ENCODE results near the gene SPOPL. TPM values are rescaled to one million over a fixed set of nuclear protein-coding genes. Genes with fewer than 3 reads are reported as not detected.

Gene SPOPL
- total and polyA plus RNA-seq, 9 of the 15 experiments (the other 6 are each of a cell fraction or from before 2014, with no cell fraction given): 0.53 to 6.1 (median 4.1) TPM

DNA sequence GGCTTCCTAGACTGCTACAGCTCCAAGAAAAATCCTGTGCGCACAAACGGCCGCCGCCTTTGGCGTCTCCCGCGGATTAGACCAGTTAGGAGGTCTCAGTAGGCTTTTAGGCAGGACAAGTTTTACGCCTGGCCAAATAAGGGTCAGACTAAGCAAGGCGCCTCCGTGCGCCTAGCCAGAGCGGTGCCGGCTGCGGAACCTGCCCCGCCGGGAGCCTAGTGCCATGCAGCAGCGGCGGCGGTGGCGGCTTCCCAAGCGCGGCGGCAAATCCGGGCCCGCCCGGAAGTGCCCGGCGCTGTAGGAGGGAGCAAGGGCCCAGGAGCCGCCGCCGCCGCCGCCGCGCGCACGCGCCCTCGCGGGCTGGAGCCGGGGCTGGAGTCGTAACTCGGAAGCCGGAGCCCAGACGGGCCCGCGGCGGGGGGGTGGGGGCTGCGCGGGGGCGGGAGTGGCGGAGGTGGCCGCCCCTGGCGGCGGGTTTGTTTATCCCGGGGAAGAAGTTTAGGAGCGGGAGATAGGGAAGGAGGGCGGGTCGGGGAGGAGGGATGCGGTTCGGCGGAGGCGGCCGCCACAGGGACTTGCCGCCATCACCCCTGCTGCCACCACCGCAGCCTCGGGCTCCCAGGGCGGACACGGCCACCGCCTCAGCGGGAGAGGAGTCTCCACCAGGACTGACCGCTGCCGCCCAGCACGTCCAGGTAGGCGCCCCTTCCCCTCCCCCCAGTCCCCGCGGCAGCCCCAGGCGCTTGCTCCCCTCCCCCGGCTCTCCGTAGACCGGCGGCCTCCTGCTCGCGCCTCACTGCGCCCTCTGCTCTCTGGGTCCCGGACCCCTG is at the start of gene SPOPL (continued):
- TF ChIP-seq, protein P1, sequence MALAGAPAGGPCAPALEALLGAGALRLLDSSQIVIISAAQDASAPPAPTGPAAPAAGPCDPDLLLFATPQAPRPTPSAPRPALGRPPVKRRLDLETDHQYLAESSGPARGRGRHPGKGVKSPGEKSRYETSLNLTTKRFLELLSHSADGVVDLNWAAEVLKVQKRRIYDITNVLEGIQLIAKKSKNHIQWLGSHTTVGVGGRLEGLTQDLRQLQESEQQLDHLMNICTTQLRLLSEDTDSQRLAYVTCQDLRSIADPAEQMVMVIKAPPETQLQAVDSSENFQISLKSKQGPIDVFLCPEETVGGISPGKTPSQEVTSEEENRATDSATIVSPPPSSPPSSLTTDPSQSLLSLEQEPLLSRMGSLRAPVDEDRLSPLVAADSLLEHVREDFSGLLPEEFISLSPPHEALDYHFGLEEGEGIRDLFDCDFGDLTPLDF (CRISPR knock-in tag; IDR thresholded peaks at IDR 0.05): no peak
- TF ChIP-seq SAP30 (IDR thresholded peaks at IDR 0.05; ENCODE audit: borderline replicate concordance, insufficient read depth, low read depth, low read length, poor library complexity, severe bottlenecking) (no peak), ZEB2 (IDR thresholded peaks at IDR 0.05) (no peak), PYGO2 (tag; IDR thresholded peaks at IDR 0.05) (no peak), ZSCAN32 (CRISPR knock-in tag; IDR thresholded peaks at IDR 0.05) (no peak), PHB2 (IDR thresholded peaks at IDR 0.05; ENCODE audit: low read depth) (no peak), BACH1 (tag; IDR thresholded peaks at IDR 0.05) (no peak), NCOA4 (IDR thresholded peaks at IDR 0.05; ENCODE audit: partially characterized antibody) (no peak), KHSRP (IDR thresholded peaks at IDR 0.05) (no peak), NONO (IDR thresholded peaks at IDR 0.05; ENCODE audit: low read depth in 2 of 2, low read length in 1 of 2) (peak in 1 of 2 experiments; percentile 48; a peak in 1 of 4 replicates), PCBP1 (IDR thresholded peaks at IDR 0.05; ENCODE audit: low read depth, low read length, poor library complexity, severe bottlenecking) (peak; percentile 69), FOXK2 (conservative IDR thresholded peaks at IDR 0.05 in 1 of 2, IDR thresholded peaks at IDR 0.05 in 1 of 2; ENCODE audit: low read depth in 2 of 2) (no peak), SMAD4 (CRISPR knock-in tag; conservative IDR thresholded peaks at IDR 0.05) (peak; percentile 54; the same call in 1 of the 2 replicates), MEF2A (IDR thresholded peaks at IDR 0.05; ENCODE audit: control insufficient read depth, low read depth, low read length) (no peak), RBM25 (IDR thresholded peaks at IDR 0.05; ENCODE audit: low read depth, low read length, severe bottlenecking) (no peak), FOSL1 (tag; conservative IDR thresholded peaks at IDR 0.05) (no peak), BCOR (IDR thresholded peaks at IDR 0.05) (no peak), ZFP30 (CRISPR knock-in tag; IDR thresholded peaks at IDR 0.05; ENCODE audit: borderline replicate concordance) (no peak)
- TF ChIP-seq, protein P2, sequence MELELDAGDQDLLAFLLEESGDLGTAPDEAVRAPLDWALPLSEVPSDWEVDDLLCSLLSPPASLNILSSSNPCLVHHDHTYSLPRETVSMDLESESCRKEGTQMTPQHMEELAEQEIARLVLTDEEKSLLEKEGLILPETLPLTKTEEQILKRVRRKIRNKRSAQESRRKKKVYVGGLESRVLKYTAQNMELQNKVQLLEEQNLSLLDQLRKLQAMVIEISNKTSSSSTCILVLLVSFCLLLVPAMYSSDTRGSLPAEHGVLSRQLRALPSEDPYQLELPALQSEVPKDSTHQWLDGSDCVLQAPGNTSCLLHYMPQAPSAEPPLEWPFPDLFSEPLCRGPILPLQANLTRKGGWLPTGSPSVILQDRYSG (tag; conservative IDR thresholded peaks at IDR 0.05; ENCODE audit: low read depth): no peak
- TF ChIP-seq, protein P3, sequence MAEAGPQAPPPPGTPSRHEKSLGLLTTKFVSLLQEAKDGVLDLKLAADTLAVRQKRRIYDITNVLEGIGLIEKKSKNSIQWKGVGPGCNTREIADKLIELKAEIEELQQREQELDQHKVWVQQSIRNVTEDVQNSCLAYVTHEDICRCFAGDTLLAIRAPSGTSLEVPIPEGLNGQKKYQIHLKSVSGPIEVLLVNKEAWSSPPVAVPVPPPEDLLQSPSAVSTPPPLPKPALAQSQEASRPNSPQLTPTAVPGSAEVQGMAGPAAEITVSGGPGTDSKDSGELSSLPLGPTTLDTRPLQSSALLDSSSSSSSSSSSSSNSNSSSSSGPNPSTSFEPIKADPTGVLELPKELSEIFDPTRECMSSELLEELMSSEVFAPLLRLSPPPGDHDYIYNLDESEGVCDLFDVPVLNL (CRISPR knock-in tag; IDR thresholded peaks at IDR 0.05; ENCODE audit: low read depth): no peak
- TF ChIP-seq, protein P4, sequence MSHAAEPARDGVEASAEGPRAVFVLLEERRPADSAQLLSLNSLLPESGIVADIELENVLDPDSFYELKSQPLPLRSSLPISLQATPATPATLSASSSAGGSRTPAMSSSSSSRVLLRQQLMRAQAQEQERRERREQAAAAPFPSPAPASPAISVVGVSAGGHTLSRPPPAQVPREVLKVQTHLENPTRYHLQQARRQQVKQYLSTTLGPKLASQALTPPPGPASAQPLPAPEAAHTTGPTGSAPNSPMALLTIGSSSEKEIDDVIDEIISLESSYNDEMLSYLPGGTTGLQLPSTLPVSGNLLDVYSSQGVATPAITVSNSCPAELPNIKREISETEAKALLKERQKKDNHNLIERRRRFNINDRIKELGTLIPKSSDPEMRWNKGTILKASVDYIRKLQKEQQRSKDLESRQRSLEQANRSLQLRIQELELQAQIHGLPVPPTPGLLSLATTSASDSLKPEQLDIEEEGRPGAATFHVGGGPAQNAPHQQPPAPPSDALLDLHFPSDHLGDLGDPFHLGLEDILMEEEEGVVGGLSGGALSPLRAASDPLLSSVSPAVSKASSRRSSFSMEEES (CRISPR knock-in tag; IDR thresholded peaks at IDR 0.05): no peak
